AG04450 (cell line): Measurements from ENCODE around the gene LDHD. TPM values are rescaled to one million over a fixed set of nuclear protein-coding genes. Genes with fewer than 3 reads are reported as not detected.

Experiments used
- CTCF ChIA-PET: fragments of 300-600, 350-600 bp; formaldehyde crosslinking; extraction: SDS; loops from one replicate; lab custom pipeline; 2022; ENCODE audit warnings: antibody characterized with exemption, inconsistent platforms; lab: Charles Lee
- POLR2A ChIA-PET: fragments of 350-600 bp; formaldehyde crosslinking; extraction: SDS; loops from one replicate; lab custom pipeline; 2021; ENCODE audit warnings: antibody characterized with exemption, inconsistent platforms; lab: Yijun Ruan, JAX
- DNase-seq: peaks from one replicate; pipeline ENCODE4 v3.0.0-alpha.2; 2011; ENCODE audit warnings: low read depth, low spot score
- H3K27ac ChIP-seq: one replicate; pipeline ENCODE4 v1.5.1; 2012; ENCODE audit warnings: low read depth, low read length, control low read depth
- H3K27me3 ChIP-seq: one replicate; pipeline ENCODE4 v1.6.0; 2012; ENCODE audit warnings: low read length; ENCODE audit not compliant: control insufficient read depth, insufficient read depth
- H3K4me3 ChIP-seq: 2 replicates; pipeline ENCODE4 v1.5.1; 2011; ENCODE audit warnings: mild to moderate bottlenecking, low read depth, low read length, control low read depth
- H3K9me3 ChIP-seq: 2 replicates; pipeline ENCODE4 v1.5.1; 2012; ENCODE audit warnings: low read length; ENCODE audit not compliant: control insufficient read depth, insufficient read depth
- polyA plus RNA-seq: library from polyadenylated mRNA; depleted of rRNA; stranded (reverse); fragments of >200 nt; gene quantifications from 2 replicates; pipeline ENCODE4 v1.2.3, GENCODE V29; 2011
- TF ChIP-seq, protein P1 (sequence below): IDR thresholded peaks from 2 replicates; pipeline ENCODE4 v1.5.1; 2011; ENCODE audit warnings: low read depth, low read length, control low read depth, inconsistent platforms

Gene LDHD
- polyA plus RNA-seq, 1 experiment = 0.38 TPM

DNA sequence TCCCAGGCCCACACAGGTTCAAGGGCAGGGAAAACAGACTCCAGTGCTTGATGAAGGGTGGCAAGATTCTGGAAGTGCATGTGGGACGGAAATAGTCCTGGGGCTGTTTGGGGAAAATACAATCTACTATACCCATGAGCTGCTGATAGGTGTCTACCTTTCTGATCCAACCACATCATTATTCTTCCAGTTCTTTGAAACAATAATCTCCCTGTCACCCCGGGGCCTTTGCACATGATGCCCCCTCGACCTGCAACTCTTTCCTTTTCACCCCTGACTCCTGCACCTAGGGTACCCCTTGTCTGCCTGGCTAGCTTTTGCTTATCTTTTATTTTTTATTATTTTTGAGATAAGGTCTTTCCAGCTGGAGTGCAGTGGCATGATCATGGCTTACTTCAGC is 45.0 kb downstream of the LDHD start:
- POLR2A ChIA-PET = no interaction called here
- Histone ChIP-seq H3K4me3 (no peak overlapping the region), H3K27me3 (no peaks in the 10 kb centered on the region), H3K9me3 (no peaks in the 10 kb centered on the region), H3K27ac (no peak overlapping the region)
- DNase-seq = no peak
- TF ChIP-seq, protein P1, sequence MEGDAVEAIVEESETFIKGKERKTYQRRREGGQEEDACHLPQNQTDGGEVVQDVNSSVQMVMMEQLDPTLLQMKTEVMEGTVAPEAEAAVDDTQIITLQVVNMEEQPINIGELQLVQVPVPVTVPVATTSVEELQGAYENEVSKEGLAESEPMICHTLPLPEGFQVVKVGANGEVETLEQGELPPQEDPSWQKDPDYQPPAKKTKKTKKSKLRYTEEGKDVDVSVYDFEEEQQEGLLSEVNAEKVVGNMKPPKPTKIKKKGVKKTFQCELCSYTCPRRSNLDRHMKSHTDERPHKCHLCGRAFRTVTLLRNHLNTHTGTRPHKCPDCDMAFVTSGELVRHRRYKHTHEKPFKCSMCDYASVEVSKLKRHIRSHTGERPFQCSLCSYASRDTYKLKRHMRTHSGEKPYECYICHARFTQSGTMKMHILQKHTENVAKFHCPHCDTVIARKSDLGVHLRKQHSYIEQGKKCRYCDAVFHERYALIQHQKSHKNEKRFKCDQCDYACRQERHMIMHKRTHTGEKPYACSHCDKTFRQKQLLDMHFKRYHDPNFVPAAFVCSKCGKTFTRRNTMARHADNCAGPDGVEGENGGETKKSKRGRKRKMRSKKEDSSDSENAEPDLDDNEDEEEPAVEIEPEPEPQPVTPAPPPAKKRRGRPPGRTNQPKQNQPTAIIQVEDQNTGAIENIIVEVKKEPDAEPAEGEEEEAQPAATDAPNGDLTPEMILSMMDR = no peak
- CTCF ChIA-PET = interaction anchor here (0.7 to 1.5 kb wide), 2 partner anchors 10 to 40 kb away, joined by 3 to 8 read pairs; no protein-coding TSS in a partner anchor

DNA sequence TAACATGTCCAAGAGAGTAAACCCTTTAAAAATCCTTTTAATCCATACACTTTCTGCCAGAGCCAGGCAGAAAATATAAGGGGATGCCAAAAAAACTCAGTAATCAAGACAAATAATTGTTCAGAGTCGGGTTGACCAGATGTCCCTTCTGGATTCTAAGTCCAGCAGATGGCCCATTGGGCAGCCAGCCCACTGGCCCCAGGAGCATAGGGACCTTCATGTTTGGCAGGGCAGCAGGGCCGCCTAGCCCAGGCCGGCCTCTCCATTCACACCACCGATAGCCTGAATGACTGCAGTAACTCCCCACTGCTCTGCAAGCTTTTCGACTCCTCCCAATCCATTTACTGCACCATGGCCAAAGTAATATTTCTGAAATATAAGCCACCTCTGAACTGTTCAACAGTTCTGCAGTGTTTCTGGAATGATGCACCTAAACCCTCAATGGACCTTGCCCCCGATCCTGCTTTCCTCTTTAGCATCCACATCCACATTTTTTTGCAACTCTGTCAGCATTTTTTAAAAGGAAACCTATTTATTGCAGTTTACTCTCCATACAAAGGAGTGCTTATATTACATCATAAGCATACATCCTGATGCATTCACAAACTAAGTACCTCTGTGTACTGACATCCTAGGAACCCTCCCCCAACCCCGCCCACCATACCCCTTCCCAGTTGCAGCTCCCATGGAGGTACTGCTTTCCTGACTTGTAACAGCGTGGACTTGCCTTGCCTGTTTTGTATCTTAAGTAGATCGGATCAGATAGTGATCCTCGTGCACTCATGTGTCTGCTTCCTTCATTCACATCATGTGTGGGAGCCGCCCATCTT is 46.4 kb downstream of the LDHD start:
- CTCF ChIA-PET = interaction anchor here (0.8 to 1.5 kb wide), 3 partner anchors 41 to 72 kb away, joined by 3 to 8 read pairs (median 4); partner anchors contain the start of gene ZNRF1
- no peaks in the 10 kb centered on the region for H3K27me3 ChIP-seq
- TF ChIP-seq, protein P1 = no peak
- DNase-seq = no peak
- no peak overlapping the region for H3K4me3 ChIP-seq
- H3K9me3 ChIP-seq = no peaks in the 10 kb centered on the region
- POLR2A ChIA-PET = interaction anchor here (0.6 kb wide), 1 partner anchor 8 kb away, joined by 3 read pairs; no protein-coding TSS in a partner anchor
- no peak overlapping the region for H3K27ac ChIP-seq

DNA sequence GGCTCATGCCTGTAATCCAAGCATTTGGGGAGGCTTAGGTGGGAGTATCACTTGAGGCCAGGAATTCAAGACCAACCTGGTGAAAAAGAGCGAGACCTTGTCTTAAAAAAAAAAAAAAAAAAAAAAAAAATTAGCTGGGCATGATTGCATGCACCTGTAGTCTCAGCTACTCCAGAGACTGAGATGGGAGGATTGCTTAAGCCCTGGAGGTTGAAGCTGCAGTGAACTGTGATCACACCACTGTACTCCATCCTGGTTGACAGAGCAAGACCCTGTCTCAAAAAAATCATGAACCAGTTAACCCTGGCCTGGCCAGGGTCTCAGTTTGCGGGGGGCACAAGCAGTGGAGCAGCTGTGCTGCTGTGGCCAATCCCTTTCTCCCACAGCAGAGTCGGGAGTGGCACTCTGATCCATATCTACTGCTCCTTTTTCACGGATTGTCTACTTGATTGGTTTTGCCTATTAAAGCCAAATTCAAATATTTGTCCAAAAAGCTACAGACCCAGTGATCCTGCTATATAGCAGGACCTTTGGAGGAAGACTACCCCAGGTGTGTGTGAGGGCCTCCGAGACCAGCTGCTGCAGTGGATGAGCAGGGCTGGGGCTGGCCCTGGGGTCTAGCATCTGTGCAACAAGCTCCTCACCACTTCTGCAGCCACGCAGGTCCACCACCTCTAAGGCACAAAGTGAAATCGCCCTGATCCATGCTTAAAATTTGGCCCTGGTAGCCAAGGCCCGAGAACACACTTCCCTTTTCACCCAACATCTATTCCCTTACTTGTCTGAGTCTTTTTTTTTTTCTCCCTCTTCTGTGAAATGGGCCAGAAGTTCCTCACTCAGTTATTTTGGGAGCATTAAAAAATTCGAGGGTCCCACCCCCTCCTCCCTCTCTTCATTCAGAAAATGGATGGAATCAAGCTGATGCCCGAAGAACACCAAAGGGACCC is 48.2 kb downstream of the LDHD start:
- no peak for DNase-seq
- ChIA-PET CTCF (no interaction called here), POLR2A (no interaction called here)
- no peak overlapping the region for H3K27ac ChIP-seq
- H3K9me3 ChIP-seq = peaks cover 3% of the 10 kb centered on the region; the same call in 1 of the 2 replicates
- H3K4me3 ChIP-seq = no peak overlapping the region
- TF ChIP-seq, protein P1 = no peak
- no peaks in the 10 kb centered on the region for H3K27me3 ChIP-seq

DNA sequence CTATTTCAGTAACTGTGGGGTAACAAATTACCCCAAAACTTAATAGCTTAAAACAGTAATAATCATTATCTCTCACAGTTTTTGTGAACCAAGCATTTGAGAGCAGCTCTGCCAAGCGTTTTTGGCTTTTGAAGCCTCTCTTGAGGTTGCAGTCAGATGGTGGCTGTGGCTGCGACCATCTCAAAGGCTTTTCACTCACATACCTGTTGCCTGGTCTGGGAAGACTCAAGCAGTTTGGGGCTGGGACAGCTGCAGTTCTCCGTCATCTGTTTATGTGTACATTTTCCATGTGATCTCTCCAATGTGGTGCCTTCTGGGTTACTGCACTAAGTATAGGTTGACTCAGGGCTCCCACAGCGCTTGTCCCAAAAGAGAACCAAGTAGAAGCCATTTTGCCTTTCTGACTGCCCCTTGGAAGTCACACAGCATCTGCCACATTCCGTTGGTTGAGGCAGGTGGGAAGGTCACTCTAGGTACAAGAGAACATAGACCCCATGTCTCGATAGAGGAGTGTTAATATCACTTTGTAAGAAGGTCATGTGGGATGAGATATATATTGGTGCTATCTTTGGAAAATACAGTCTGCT is 49.6 kb downstream of the LDHD start:
- peaks cover 8% of the 10 kb centered on the region for H3K9me3 ChIP-seq
- TF ChIP-seq, protein P1 = no peak
- CTCF ChIA-PET = no interaction called here
- POLR2A ChIA-PET = no interaction called here
- no peak overlapping the region for H3K4me3 ChIP-seq
- no peak for DNase-seq
- no peak overlapping the region for H3K27ac ChIP-seq
- H3K27me3 ChIP-seq = no peaks in the 10 kb centered on the region
